ENCODE results near the gene TTC34. TPM values are rescaled to one million over a fixed set of nuclear protein-coding genes. Genes with fewer than 3 reads are reported as not detected.

TTC34 gene
- total RNA-seq, 4 donors from 2014 or later: 0.27 to 0.62 (median 0.58) TPM; not detected in 1

GRCh38 chr1:2791027-2791760, 10.3 kb downstream of the TTC34 start:
- TF ChIP-seq CTCF (IDR thresholded peaks at IDR 0.05) (no peak), POLR2A (IDR thresholded peaks at IDR 0.05) (no peak), EP300 (IDR thresholded peaks at IDR 0.05) (no peak), POLR2AphosphoS5 (IDR thresholded peaks at IDR 0.05) (no peak)
- 50% methylated on average over 1 of the region's 18 CpGs; no CpG with 5 or more reads in 1 of the 2 donors for WGBS, 2 donors (ENCODE audit: low coverage in 1 of 2)
- no peak for ATAC-seq
- H3K36me3 ChIP-seq: no peaks in the 10 kb centered on the region
- peaks cover 93% of the 10 kb centered on the region for H3K27me3 ChIP-seq
- H3K9me3 ChIP-seq: peaks cover 0 to 54% (median 2%) of the 10 kb centered on the region in 3 donors
- H3K4me1 ChIP-seq: peaks cover 0 to 10% (median 0%) of the 10 kb centered on the region in 3 donors
- no peak overlapping the region for H3K27ac ChIP-seq
- no peak overlapping the region for H3K4me3 ChIP-seq

- Histone ChIP-seq H3K27ac (no peak overlapping the region), H3K4me1 (peaks cover 0 to 10% (median 0%) of the 10 kb centered on the region in 3 donors), H3K36me3 (no peaks in the 10 kb centered on the region), H3K9me3 (peaks cover 0 to 43% (median 2%) of the 10 kb centered on the region in 3 donors), H3K27me3 (peaks cover 96% of the 10 kb centered on the region), H3K4me3 (no peak overlapping the region)
- no peak for ATAC-seq
- WGBS, 2 donors (ENCODE audit: low coverage in 1 of 2): no CpG with 5 or more reads among the region's 58 CpGs
- no peak for TF ChIP-seq POLR2AphosphoS5 (IDR thresholded peaks at IDR 0.05)
- TF ChIP-seq CTCF (IDR thresholded peaks at IDR 0.05): no peak
- no peak for TF ChIP-seq EP300 (IDR thresholded peaks at IDR 0.05)
- no peak for TF ChIP-seq POLR2A (IDR thresholded peaks at IDR 0.05)
Observed at GRCh38 chr1:2789986-2790581, 11.4 kb downstream of the TTC34 start.

- H3K4me1 ChIP-seq: peaks cover 0 to 10% (median 0%) of the 10 kb centered on the region in 3 donors
- no peak for ATAC-seq
- H3K9me3 ChIP-seq: peaks cover 0 to 36% (median 2%) of the 10 kb centered on the region in 3 donors
- no peak overlapping the region for H3K27ac ChIP-seq
- H3K4me3 ChIP-seq: no peak overlapping the region
- peaks cover 95% of the 10 kb centered on the region for H3K27me3 ChIP-seq
- H3K36me3 ChIP-seq: no peaks in the 10 kb centered on the region
- 47% methylated on average over 9 of the region's 79 CpGs; no CpG with 5 or more reads in 1 of the 2 donors for WGBS, 2 donors (ENCODE audit: low coverage in 1 of 2)
- TF ChIP-seq POLR2AphosphoS5 (IDR thresholded peaks at IDR 0.05) (no peak), EP300 (IDR thresholded peaks at IDR 0.05) (no peak), POLR2A (IDR thresholded peaks at IDR 0.05) (no peak), CTCF (IDR thresholded peaks at IDR 0.05) (no peak)
Observed at GRCh38 chr1:2789164-2789985, 12.1 kb downstream of the TTC34 start.

- H3K27me3 ChIP-seq: peaks cover 95% of the 10 kb centered on the region
- no peak for ATAC-seq
- H3K27ac ChIP-seq: no peak overlapping the region
- H3K36me3 ChIP-seq: no peaks in the 10 kb centered on the region
- H3K4me1 ChIP-seq: peaks cover 0 to 10% (median 0%) of the 10 kb centered on the region in 3 donors
- H3K4me3 ChIP-seq: no peak overlapping the region
- 62 to 74% methylated on average over 7 to 9 of the region's 19 CpGs for WGBS, 2 donors (ENCODE audit: low coverage in 1 of 2)
- TF ChIP-seq CTCF (IDR thresholded peaks at IDR 0.05): no peak
- no peak for TF ChIP-seq POLR2AphosphoS5 (IDR thresholded peaks at IDR 0.05)
- no peak for TF ChIP-seq POLR2A (IDR thresholded peaks at IDR 0.05)
- TF ChIP-seq EP300 (IDR thresholded peaks at IDR 0.05): no peak
- H3K9me3 ChIP-seq: peaks cover 0 to 32% (median 2%) of the 10 kb centered on the region in 3 donors
Observed at GRCh38 chr1:2788506-2789163, 12.9 kb downstream of the TTC34 start.

Data from gastroesophageal sphincter (tissue), 4 donors.